ENCODE data around the gene STAT5A. TPM values are rescaled to one million over a fixed set of nuclear protein-coding genes. Genes with fewer than 3 reads are reported as not detected.
A peak's percentile ranks its signal among the peaks of the same experiment; 100 is the strongest.

The STAT5A gene
- total and polyA plus RNA-seq, 9 of the 15 experiments (the other 6 are each of a cell fraction or from before 2014, with no cell fraction given): 79.9 to 415 (median 196) TPM

DNA sequence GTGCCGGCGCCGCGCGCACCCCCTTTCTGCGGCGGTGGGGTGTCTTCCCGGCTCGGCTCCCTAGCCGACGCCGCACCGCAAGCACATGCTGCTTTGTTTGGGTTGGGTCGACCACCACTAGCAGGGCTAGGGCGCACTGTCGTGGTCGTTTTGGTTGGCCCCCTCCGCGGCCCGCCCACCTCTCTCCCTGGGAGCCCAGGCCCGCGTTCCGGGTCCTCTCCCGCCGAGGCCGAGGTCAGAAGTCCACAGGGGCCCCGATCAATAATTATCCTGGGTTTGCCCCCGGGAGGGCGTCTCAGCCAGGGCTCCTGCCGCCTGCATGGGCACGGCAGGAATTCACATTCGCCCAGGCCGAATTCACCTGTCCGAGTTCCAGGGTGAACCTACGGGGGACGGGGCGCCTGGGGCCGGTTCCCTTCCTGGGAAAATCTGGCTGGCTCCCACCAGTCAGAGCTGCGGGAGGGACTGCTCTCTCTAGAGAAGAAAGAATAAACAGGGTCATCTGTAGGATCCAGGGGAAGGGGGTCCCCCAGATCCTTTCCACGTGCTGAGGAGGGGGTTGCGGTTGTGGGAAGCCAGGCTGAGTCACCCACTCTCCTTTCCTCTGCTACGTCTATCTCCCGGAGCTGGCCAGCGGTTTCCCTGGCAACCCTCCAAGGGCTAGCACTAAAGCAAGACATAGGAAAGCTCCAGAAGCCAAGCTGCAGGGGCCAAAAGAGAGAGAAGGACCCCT, 11.5 kb upstream of the STAT5A start (continued):
- peak; percentile 77 for TF ChIP-seq ZNF592 (IDR thresholded peaks at IDR 0.05)
- TF ChIP-seq MECOM (CRISPR knock-in tag; IDR thresholded peaks at IDR 0.05): no peak
- TF ChIP-seq ZNF766 (CRISPR knock-in tag; conservative IDR thresholded peaks at IDR 0.05): peak; percentile 59
- TF ChIP-seq NONO (IDR thresholded peaks at IDR 0.05; ENCODE audit: low read depth in 2 of 2, low read length in 1 of 2): peak in 1 of 2 experiments; percentile 10; a peak in 1 of 4 replicates
- TF ChIP-seq GABPA (tag; conservative IDR thresholded peaks at IDR 0.05; ENCODE audit: low read depth): peak; percentile 43
- TF ChIP-seq TBP (optimal IDR thresholded peaks at IDR 0.05; ENCODE audit: low read depth, low read length): peak; percentile 21
- TF ChIP-seq MYC (IDR thresholded peaks at IDR 0.05; ENCODE audit: low read depth, low read length): peak; percentile 91
- peak; percentile 54; the same call in 1 of the 2 replicates for TF ChIP-seq MYC (CRISPR knock-in tag; IDR thresholded peaks at IDR 0.05; ENCODE audit: borderline replicate concordance, low read depth)
- 0 out of 2 replicates have a peak, but pooled peaks have one; percentile 58 for TF ChIP-seq HES1 (IDR thresholded peaks at IDR 0.05; ENCODE audit: low read depth)
- TF ChIP-seq TEAD2 (tag; IDR thresholded peaks at IDR 0.05): no peak
- peak; percentile 27; the same call in 1 of the 2 replicates for TF ChIP-seq GTF2F1 (IDR thresholded peaks at IDR 0.05; ENCODE audit: low read depth, low read length)
- TF ChIP-seq KLF10 (CRISPR knock-in tag; IDR thresholded peaks at IDR 0.05): no peak
- TF ChIP-seq, protein P1, sequence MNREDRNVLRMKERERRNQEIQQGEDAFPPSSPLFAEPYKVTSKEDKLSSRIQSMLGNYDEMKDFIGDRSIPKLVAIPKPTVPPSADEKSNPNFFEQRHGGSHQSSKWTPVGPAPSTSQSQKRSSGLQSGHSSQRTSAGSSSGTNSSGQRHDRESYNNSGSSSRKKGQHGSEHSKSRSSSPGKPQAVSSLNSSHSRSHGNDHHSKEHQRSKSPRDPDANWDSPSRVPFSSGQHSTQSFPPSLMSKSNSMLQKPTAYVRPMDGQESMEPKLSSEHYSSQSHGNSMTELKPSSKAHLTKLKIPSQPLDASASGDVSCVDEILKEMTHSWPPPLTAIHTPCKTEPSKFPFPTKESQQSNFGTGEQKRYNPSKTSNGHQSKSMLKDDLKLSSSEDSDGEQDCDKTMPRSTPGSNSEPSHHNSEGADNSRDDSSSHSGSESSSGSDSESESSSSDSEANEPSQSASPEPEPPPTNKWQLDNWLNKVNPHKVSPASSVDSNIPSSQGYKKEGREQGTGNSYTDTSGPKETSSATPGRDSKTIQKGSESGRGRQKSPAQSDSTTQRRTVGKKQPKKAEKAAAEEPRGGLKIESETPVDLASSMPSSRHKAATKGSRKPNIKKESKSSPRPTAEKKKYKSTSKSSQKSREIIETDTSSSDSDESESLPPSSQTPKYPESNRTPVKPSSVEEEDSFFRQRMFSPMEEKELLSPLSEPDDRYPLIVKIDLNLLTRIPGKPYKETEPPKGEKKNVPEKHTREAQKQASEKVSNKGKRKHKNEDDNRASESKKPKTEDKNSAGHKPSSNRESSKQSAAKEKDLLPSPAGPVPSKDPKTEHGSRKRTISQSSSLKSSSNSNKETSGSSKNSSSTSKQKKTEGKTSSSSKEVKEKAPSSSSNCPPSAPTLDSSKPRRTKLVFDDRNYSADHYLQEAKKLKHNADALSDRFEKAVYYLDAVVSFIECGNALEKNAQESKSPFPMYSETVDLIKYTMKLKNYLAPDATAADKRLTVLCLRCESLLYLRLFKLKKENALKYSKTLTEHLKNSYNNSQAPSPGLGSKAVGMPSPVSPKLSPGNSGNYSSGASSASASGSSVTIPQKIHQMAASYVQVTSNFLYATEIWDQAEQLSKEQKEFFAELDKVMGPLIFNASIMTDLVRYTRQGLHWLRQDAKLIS (CRISPR knock-in tag; IDR thresholded peaks at IDR 0.05): peak; percentile 19; the same call in 1 of the 2 replicates
- peak; percentile 40; the same call in 1 of the 2 replicates for TF ChIP-seq ELF4 (CRISPR knock-in tag; IDR thresholded peaks at IDR 0.05)
- TF ChIP-seq CGGBP1 (CRISPR knock-in tag; IDR thresholded peaks at IDR 0.05): 0 out of 2 replicates have a peak, but pooled peaks have one; percentile 47

All from K562 (cell line).